SH-SY5Y (cell line): ENCODE results near the gene HAPLN2.

Experiments used
- GATA2 ChIP-seq: IDR thresholded peaks from 2 replicates; pipeline ENCODE4 v1.6.1; 2011; ENCODE audit warnings: mild to moderate bottlenecking, low read depth, low read length
- GATA3 ChIP-seq: IDR thresholded peaks from 2 replicates; pipeline ENCODE4 v1.6.1; 2011; ENCODE audit warnings: low read depth, mild to moderate bottlenecking, low read length, moderate library complexity

DNA sequence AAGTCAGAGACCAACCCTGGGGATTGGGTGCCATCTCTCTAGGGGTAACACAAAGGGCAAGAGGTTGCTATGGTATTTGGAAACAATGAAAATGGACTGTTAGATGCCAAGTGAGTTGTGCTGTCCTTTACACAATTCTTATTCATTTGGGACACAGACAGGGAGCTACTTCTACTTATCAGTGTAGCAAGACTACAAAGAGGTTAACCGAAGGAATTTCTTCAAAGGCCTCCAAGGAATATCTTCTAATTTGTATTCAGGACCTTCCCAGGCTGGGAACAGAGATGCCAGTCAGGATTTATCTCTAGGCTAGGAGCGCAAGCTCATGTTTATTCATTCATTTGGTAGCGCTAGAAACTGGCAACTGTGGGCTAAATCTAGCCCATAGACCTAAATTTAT is 25.0 kb upstream of the HAPLN2 start:
- TF ChIP-seq GATA3 (no peak), GATA2 (no peak)
